HepG2 (cell line): ENCODE results near the gene CAPN12. TPM values are rescaled to one million over a fixed set of nuclear protein-coding genes. Genes with fewer than 3 reads are reported as not detected.

Experiments used
- AFF4 ChIP-seq: sonication (generic); formaldehyde crosslinking; IDR thresholded peaks from 2 replicates; pipeline ENCODE4 v1.4.0; 2020; ENCODE audit warnings: missing genetic modification reagents
- DZIP1 ChIP-seq: sonication (generic); formaldehyde crosslinking; IDR thresholded peaks from 2 replicates; pipeline ENCODE4 v1.5.0; 2020; ENCODE audit warnings: mild to moderate bottlenecking, missing genetic modification reagents
- PHF5A ChIP-seq: IDR thresholded peaks from one replicate; pipeline ENCODE4 v1.6.1; 2018; ENCODE audit warnings: low read depth, missing genetic modification reagents; ENCODE audit not compliant: unreplicated experiment
- REPIN1 ChIP-seq: sonication (generic); formaldehyde crosslinking; IDR thresholded peaks from 2 replicates; pipeline ENCODE4 v1.8.0; 2022; ENCODE audit warnings: missing genetic modification reagents, low read depth, mild to moderate bottlenecking, borderline replicate concordance
- ZBTB43 ChIP-seq: sonication (generic); formaldehyde crosslinking; conservative IDR thresholded peaks from 2 replicates; pipeline ENCODE4 v1.4.0; 2020; ENCODE audit warnings: missing genetic modification reagents
- ZFP36L1 ChIP-seq: sonication (generic); formaldehyde crosslinking; IDR thresholded peaks from 2 replicates; pipeline ENCODE4 v1.8.0; 2022; ENCODE audit warnings: mild to moderate bottlenecking, missing genetic modification reagents, moderate library complexity
- ZNF101 ChIP-seq: sonication (generic); formaldehyde crosslinking; IDR thresholded peaks from 2 replicates; pipeline ENCODE4 v1.4.0; 2020; ENCODE audit warnings: mild to moderate bottlenecking, low read depth, missing genetic modification reagents, borderline replicate concordance
- ZNF331 ChIP-seq: sonication (generic); formaldehyde crosslinking; IDR thresholded peaks from 2 replicates; pipeline ENCODE4 v1.4.0; 2020; ENCODE audit warnings: missing genetic modification reagents
- ZNF720 ChIP-seq: sonication (generic); formaldehyde crosslinking; IDR thresholded peaks from 2 replicates; pipeline ENCODE4 v1.4.0; 2020; ENCODE audit warnings: missing genetic modification reagents
- ZNF737 ChIP-seq: sonication (generic); formaldehyde crosslinking; IDR thresholded peaks from 2 replicates; pipeline ENCODE4 v1.5.0; 2020; ENCODE audit warnings: missing genetic modification reagents, mild to moderate bottlenecking, borderline replicate concordance
- polyA plus RNA-seq, 8 experiments: library from polyadenylated mRNA; depleted of rRNA in 3 of 8; stranded (reverse) in 7 of 8; unstranded in 1 of 8; fragments of >200 nt; fragmentation: Illumina TruSeq in 4 of 8; extraction: Trizol in 4 of 8; gene quantifications; 2 replicates each; pipeline versions ENCODE4 v1.2.1 to v1.2.3, GENCODE V29; 2011 to 2016; ENCODE audit warnings: low read depth in 4 of 8, missing spikeins in 1 of 8, mixed read lengths in 1 of 8; ENCODE audit not compliant: insufficient read depth in 1 of 8
- total RNA-seq, 5 experiments: library from RNA; depleted of rRNA; stranded (reverse); fragments of >200 nt; fragmentation: Illumina TruSeq; extraction: Trizol; gene quantifications; 2 replicates each; pipeline ENCODE4 v1.2.3, GENCODE V29; 2016; ENCODE audit warnings: low read depth in 1 of 5
- TF ChIP-seq, protein P1 (sequence below): sonication (generic); formaldehyde crosslinking; IDR thresholded peaks from 2 replicates; pipeline ENCODE4 v1.9.0; 2021; ENCODE audit warnings: missing genetic modification reagents, borderline replicate concordance
- TF ChIP-seq, protein P2 (sequence below): sonication (generic); formaldehyde crosslinking; IDR thresholded peaks from 2 replicates; pipeline ENCODE4 v1.5.0; 2020; ENCODE audit warnings: mild to moderate bottlenecking, missing genetic modification reagents
- TF ChIP-seq, protein P3 (sequence below): sonication (generic); formaldehyde crosslinking; IDR thresholded peaks from 2 replicates; pipeline ENCODE4 v1.5.0; 2020; ENCODE audit warnings: missing genetic modification reagents

Gene CAPN12
- total and polyA plus RNA-seq, 2 of the 13 experiments (the other 11 are each of a cell fraction or from before 2014, with no cell fraction given) = 1.6 to 13.6 TPM

- TF ChIP-seq, protein P1, sequence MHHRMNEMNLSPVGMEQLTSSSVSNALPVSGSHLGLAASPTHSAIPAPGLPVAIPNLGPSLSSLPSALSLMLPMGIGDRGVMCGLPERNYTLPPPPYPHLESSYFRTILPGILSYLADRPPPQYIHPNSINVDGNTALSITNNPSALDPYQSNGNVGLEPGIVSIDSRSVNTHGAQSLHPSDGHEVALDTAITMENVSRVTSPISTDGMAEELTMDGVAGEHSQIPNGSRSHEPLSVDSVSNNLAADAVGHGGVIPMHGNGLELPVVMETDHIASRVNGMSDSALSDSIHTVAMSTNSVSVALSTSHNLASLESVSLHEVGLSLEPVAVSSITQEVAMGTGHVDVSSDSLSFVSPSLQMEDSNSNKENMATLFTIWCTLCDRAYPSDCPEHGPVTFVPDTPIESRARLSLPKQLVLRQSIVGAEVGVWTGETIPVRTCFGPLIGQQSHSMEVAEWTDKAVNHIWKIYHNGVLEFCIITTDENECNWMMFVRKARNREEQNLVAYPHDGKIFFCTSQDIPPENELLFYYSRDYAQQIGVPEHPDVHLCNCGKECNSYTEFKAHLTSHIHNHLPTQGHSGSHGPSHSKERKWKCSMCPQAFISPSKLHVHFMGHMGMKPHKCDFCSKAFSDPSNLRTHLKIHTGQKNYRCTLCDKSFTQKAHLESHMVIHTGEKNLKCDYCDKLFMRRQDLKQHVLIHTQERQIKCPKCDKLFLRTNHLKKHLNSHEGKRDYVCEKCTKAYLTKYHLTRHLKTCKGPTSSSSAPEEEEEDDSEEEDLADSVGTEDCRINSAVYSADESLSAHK (CRISPR knock-in tag) = no peak
- TF ChIP-seq ZNF101 (CRISPR knock-in tag) = no peak
- TF ChIP-seq PHF5A (CRISPR knock-in tag) = peak; percentile 26
- TF ChIP-seq, protein P2, sequence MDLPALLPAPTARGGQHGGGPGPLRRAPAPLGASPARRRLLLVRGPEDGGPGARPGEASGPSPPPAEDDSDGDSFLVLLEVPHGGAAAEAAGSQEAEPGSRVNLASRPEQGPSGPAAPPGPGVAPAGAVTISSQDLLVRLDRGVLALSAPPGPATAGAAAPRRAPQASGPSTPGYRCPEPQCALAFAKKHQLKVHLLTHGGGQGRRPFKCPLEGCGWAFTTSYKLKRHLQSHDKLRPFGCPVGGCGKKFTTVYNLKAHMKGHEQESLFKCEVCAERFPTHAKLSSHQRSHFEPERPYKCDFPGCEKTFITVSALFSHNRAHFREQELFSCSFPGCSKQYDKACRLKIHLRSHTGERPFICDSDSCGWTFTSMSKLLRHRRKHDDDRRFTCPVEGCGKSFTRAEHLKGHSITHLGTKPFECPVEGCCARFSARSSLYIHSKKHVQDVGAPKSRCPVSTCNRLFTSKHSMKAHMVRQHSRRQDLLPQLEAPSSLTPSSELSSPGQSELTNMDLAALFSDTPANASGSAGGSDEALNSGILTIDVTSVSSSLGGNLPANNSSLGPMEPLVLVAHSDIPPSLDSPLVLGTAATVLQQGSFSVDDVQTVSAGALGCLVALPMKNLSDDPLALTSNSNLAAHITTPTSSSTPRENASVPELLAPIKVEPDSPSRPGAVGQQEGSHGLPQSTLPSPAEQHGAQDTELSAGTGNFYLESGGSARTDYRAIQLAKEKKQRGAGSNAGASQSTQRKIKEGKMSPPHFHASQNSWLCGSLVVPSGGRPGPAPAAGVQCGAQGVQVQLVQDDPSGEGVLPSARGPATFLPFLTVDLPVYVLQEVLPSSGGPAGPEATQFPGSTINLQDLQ = peak; percentile 49; the same call in 1 of the 2 replicates
- TF ChIP-seq, protein P3, sequence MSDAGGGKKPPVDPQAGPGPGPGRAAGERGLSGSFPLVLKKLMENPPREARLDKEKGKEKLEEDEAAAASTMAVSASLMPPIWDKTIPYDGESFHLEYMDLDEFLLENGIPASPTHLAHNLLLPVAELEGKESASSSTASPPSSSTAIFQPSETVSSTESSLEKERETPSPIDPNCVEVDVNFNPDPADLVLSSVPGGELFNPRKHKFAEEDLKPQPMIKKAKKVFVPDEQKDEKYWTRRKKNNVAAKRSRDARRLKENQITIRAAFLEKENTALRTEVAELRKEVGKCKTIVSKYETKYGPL (CRISPR knock-in tag) = no peak
- TF ChIP-seq ZNF720 (CRISPR knock-in tag) = no peak
- TF ChIP-seq REPIN1 (CRISPR knock-in tag) = 0 out of 2 replicates have a peak, but pooled peaks have one; percentile 40
- TF ChIP-seq AFF4 (CRISPR knock-in tag) = no peak
- TF ChIP-seq ZFP36L1 = peak; percentile 59; the same call in 1 of the 2 replicates
- peak; percentile 50; the same call in 1 of the 2 replicates for TF ChIP-seq ZBTB43
- TF ChIP-seq DZIP1 (CRISPR knock-in tag) = 0 out of 2 replicates have a peak, but pooled peaks have one; percentile 33
- peak; percentile 86 for TF ChIP-seq ZNF331
- TF ChIP-seq ZNF737 = no peak
Measured at GRCh38 chr19:38721979-38722773, 22.1 kb downstream of the CAPN12 start (continued).
